ENCODE measurements around the gene HUS1B.

GRCh38 chr6:622462-622861 is 34.4 kb downstream of the HUS1B start:
- TF ChIP-seq CTCF (conservative IDR thresholded peaks at IDR 0.05; ENCODE audit: low read depth, low read length) (no peak), EZH2 (IDR thresholded peaks at IDR 0.05; ENCODE audit: low read length, unreplicated experiment) (no peak)

Measured in PC-3 (cell line).